Mesothelial cell of epicardium (in vitro differentiated cells): ENCODE measurements around the gene FAM240B. TPM values are rescaled to one million over a fixed set of nuclear protein-coding genes. Genes with fewer than 3 reads are reported as not detected.

Experiments used
- DNase-seq, 2 experiments: peaks; one replicate each; pipeline ENCODE4 v3.0.0; 2021; ENCODE audit warnings: low spot score in 2 of 2; ENCODE audit not compliant: unreplicated experiment in 2 of 2
- H3K27ac Mint-ChIP-seq: 2 replicates; pipeline ENCODE4 v1.8.0; 2021; ENCODE audit warnings: mixed read lengths
- H3K27me3 Mint-ChIP-seq: 2 replicates; pipeline ENCODE4 v1.8.0; 2021; ENCODE audit warnings: low read depth, mixed read lengths
- H3K36me3 Mint-ChIP-seq: 2 replicates; pipeline ENCODE4 v1.8.0; 2021; ENCODE audit warnings: mixed read lengths
- H3K4me1 Mint-ChIP-seq: 2 replicates; pipeline ENCODE4 v1.8.0; 2021; ENCODE audit warnings: mixed read lengths
- H3K4me3 Mint-ChIP-seq: 2 replicates; pipeline ENCODE4 v1.8.0; 2021; ENCODE audit warnings: mild to moderate bottlenecking, moderate library complexity, mixed read lengths
- H3K9me3 Mint-ChIP-seq: 2 replicates; pipeline ENCODE4 v1.8.0; 2021; ENCODE audit warnings: mixed read lengths
- total RNA-seq: library from RNA; stranded (reverse); gene quantifications from 3 replicates; pipeline ENCODE4 v1.2.1, GENCODE V29; 2021
- TF ChIP-seq, protein P1 (sequence below): fragments of 200-600 bp; sonication (generic); IDR thresholded peaks from one replicate; pipeline ENCODE4 v1.5.0; 2021; ENCODE audit warnings: antibody characterized with exemption; ENCODE audit not compliant: unreplicated experiment

FAM240B gene
- total RNA-seq, 1 donor from 2014 or later = not detected

DNA sequence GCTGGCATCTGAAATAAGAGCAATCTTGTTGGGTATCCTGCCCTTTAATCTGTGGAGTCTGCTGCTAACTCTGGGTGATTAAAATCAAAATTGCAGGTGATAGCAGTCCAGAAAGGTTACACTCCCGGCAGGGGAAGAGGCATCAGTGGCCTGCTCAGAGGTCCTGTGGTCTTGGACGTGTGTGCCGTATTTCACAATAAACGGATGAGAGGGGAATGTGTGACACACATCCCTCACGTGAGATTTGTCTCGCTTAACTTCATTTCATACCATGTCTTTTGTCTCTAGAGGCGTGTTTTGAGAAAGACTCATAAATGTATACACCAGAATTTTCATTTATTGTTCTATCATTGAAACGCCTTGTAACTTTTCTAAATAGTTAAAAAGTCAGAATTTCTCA lies 36.6 kb downstream of the FAM240B start:
- no peak for DNase-seq
- Mint-ChIP-seq H3K36me3 (no peaks in the 10 kb centered on the region), H3K4me1 (peaks cover 10% of the 10 kb centered on the region), H3K27ac (no peak overlapping the region), H3K9me3 (no peaks in the 10 kb centered on the region), H3K4me3 (no peak overlapping the region), H3K27me3 (peaks cover 21% of the 10 kb centered on the region)
- TF ChIP-seq, protein P1, sequence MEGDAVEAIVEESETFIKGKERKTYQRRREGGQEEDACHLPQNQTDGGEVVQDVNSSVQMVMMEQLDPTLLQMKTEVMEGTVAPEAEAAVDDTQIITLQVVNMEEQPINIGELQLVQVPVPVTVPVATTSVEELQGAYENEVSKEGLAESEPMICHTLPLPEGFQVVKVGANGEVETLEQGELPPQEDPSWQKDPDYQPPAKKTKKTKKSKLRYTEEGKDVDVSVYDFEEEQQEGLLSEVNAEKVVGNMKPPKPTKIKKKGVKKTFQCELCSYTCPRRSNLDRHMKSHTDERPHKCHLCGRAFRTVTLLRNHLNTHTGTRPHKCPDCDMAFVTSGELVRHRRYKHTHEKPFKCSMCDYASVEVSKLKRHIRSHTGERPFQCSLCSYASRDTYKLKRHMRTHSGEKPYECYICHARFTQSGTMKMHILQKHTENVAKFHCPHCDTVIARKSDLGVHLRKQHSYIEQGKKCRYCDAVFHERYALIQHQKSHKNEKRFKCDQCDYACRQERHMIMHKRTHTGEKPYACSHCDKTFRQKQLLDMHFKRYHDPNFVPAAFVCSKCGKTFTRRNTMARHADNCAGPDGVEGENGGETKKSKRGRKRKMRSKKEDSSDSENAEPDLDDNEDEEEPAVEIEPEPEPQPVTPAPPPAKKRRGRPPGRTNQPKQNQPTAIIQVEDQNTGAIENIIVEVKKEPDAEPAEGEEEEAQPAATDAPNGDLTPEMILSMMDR = no peak

DNA sequence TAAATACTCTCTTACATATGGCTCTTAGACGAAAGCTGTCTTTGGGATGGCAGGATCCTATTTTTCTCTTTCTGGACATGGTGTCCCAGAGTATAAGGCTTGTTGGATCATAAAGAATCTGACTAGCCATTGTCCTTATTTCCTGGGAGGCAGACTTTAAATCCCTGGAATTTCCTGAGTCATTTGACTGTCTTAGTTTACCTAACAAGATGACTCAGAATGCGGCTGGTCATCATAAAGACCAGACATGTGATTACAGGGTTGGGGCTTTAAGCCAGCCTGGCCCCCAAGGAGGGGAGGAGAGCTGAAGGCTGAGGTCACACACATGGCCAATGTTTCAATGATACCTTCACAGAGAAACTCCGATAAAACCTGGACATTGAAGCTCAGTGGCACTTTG lies 37.2 kb downstream of the FAM240B start:
- H3K9me3 Mint-ChIP-seq = no peaks in the 10 kb centered on the region
- H3K36me3 Mint-ChIP-seq = no peaks in the 10 kb centered on the region
- peaks cover 10% of the 10 kb centered on the region for H3K4me1 Mint-ChIP-seq
- H3K27me3 Mint-ChIP-seq = peaks cover 27% of the 10 kb centered on the region
- no peak overlapping the region for H3K4me3 Mint-ChIP-seq
- no peak overlapping the region for H3K27ac Mint-ChIP-seq
- no peak for DNase-seq
- TF ChIP-seq, protein P1 = no peak

DNA sequence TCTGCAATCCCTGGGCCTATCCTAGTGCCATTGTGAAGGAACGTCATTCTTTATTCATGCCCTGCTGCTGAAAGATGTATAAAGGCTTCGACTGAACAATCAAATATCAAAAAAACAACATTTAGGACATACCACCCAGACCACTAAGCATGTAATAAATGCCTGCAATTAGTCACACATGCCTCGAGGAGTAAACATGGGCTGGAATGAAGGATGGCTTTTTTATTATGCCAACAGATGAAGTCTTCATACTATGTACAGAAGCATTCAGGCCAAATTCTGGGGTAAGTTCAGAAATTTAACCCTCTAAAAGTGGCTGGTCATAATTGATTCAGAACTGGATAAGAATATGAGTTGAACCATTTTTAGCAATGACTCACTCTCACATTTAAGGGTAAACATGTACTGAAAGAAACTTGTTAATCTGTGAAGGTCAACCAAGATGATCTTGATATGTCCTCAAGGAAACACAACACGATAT lies 38.1 kb downstream of the FAM240B start:
- H3K27ac Mint-ChIP-seq = no peak overlapping the region
- TF ChIP-seq, protein P1 = no peak
- peaks cover 36% of the 10 kb centered on the region for H3K27me3 Mint-ChIP-seq
- H3K9me3 Mint-ChIP-seq = no peaks in the 10 kb centered on the region
- DNase-seq = no peak
- H3K4me3 Mint-ChIP-seq = no peak overlapping the region
- H3K4me1 Mint-ChIP-seq = peaks cover 3% of the 10 kb centered on the region
- no peaks in the 10 kb centered on the region for H3K36me3 Mint-ChIP-seq

DNA sequence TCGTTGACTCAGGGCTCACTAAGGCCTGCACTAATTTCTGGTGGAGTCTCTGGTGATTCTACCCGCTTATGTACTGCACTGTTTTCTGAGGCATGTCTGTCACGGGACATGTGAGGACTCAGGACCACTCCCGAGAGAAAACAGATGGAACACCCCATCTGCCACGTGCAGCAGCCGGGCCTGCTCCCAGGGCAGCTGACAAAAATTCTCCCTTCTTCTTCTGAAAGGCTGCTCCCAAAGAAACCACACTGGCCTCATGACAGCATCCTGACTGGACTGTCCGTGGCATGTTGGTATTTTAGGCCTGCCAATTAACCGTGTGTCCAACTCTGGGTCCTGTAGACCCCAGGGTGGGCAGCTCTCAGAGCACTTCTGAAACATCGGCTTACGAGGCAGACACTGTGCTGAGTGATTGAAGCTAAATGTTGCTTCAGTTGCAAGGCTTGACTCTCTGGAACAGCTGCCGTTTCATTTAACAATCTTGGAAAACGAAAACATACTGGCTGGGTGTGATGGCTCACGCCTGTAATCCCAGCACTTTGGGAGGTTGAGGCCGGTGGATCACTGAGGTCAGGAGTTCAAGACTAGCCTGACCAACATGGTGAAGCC lies 39.0 kb downstream of the FAM240B start:
- H3K4me1 Mint-ChIP-seq = peaks cover 2% of the 10 kb centered on the region
- peaks cover 40% of the 10 kb centered on the region for H3K27me3 Mint-ChIP-seq
- no peaks in the 10 kb centered on the region for H3K36me3 Mint-ChIP-seq
- TF ChIP-seq, protein P1 = no peak
- no peak for DNase-seq
- H3K9me3 Mint-ChIP-seq = no peaks in the 10 kb centered on the region
- no peak overlapping the region for H3K27ac Mint-ChIP-seq
- H3K4me3 Mint-ChIP-seq = no peak overlapping the region

DNA sequence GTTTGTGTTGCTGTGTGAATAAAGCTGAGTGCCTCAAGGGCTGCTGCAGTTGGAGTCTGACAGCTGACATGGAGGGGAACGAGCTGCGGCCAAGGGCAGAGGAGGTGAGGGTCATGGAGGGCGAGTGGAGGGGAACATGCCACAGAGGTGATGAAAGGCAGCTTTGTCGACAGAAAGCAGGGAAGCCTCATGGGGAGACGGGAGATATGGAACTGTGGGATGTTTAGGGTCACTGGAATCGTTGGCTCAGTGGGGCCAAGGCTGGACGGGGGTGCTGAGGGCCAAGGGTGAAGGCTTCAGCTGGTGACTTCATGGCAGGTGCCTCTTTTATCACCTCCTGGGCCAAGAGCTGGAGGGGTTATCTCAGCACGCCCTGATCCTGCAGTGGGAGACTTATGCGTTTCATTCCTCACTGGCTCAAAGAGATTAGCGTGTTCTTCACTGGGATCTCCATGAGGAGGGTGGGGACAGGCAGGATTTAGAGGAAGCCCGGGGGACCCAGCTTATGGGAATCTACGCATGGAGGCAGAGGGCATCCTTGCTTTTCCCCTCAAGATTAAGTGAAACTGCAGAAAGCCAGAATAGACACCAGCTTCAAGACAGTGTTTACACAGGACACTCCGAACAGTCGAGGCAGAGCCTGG lies 42.2 kb downstream of the FAM240B start:
- peaks cover 46% of the 10 kb centered on the region for H3K27me3 Mint-ChIP-seq
- DNase-seq = no peak
- H3K27ac Mint-ChIP-seq = no peak overlapping the region
- TF ChIP-seq, protein P1 = no peak
- peaks cover 2% of the 10 kb centered on the region for H3K4me1 Mint-ChIP-seq
- H3K4me3 Mint-ChIP-seq = no peak overlapping the region
- H3K9me3 Mint-ChIP-seq = no peaks in the 10 kb centered on the region
- no peaks in the 10 kb centered on the region for H3K36me3 Mint-ChIP-seq
